Neural crest cell (in vitro differentiated cells): ENCODE data around the gene NUDT3. TPM values are rescaled to one million over a fixed set of nuclear protein-coding genes. Genes with fewer than 3 reads are reported as not detected.
"Not testable (repeated sequence)": the region's sequence is repeated elsewhere in the genome, so short reads cannot be mapped to it uniquely, and the experiment has no call there.

ENCODE experiments used
- DNase-seq: peaks from one replicate; pipeline ENCODE4 v3.0.0; 2021; ENCODE audit warnings: low read depth, mixed read lengths, low spot score
- H3K27ac Mint-ChIP-seq: one replicate; pipeline ENCODE4 v1.8.0; 2021; ENCODE audit warnings: mild to moderate bottlenecking, mixed read lengths; ENCODE audit not compliant: unreplicated experiment
- H3K27me3 Mint-ChIP-seq: 2 replicates; pipeline ENCODE4 v1.8.0; 2021; ENCODE audit warnings: low read depth, mild to moderate bottlenecking, mixed read lengths
- H3K36me3 Mint-ChIP-seq: 2 replicates; pipeline ENCODE4 v1.8.0; 2021; ENCODE audit warnings: low read depth, mild to moderate bottlenecking, mixed read lengths
- H3K4me1 Mint-ChIP-seq: 2 replicates; pipeline ENCODE4 v1.8.0; 2021; ENCODE audit warnings: mixed read lengths
- H3K4me3 Mint-ChIP-seq: one replicate; pipeline ENCODE4 v1.8.0; 2021; ENCODE audit warnings: mild to moderate bottlenecking, mixed read lengths
- H3K9me3 Mint-ChIP-seq: 2 replicates; pipeline ENCODE4 v1.8.0; 2021; ENCODE audit warnings: mixed read lengths
- CTCF ChIP-seq: fragments of 200-600 bp; sonication (generic); conservative IDR thresholded peaks from 2 replicates; pipeline ENCODE4 v1.5.0; 2021; ENCODE audit warnings: antibody characterized with exemption, mild to moderate bottlenecking
- total RNA-seq: library from RNA; stranded (reverse); gene quantifications from 2 replicates; pipeline ENCODE4 v1.2.1, GENCODE V29; 2021

NUDT3 gene
- total RNA-seq, 1 donor from 2014 or later = 47.5 TPM

- H3K9me3 Mint-ChIP-seq = no peaks in the 10 kb centered on the region
- no peak for TF ChIP-seq CTCF
- H3K4me3 Mint-ChIP-seq = no peak overlapping the region
- no peak for DNase-seq
- no peaks in the 10 kb centered on the region for H3K27me3 Mint-ChIP-seq
- peaks cover 4% of the 10 kb centered on the region for H3K4me1 Mint-ChIP-seq
- no peak overlapping the region for H3K27ac Mint-ChIP-seq
- H3K36me3 Mint-ChIP-seq = peaks cover 5% of the 10 kb centered on the region
Observed at GRCh38 chr6:34272013-34272926, 120.2 kb downstream of the NUDT3 start.

GRCh38 chr6:34269658-34270341 lies 122.7 kb downstream of the NUDT3 start:
- H3K36me3 Mint-ChIP-seq, H3K9me3 Mint-ChIP-seq, H3K4me1 Mint-ChIP-seq, DNase-seq, H3K27me3 Mint-ChIP-seq, H3K4me3 Mint-ChIP-seq: not testable (repeated sequence)
- peak overlapping the region; percentile 59 for H3K27ac Mint-ChIP-seq

DNA sequence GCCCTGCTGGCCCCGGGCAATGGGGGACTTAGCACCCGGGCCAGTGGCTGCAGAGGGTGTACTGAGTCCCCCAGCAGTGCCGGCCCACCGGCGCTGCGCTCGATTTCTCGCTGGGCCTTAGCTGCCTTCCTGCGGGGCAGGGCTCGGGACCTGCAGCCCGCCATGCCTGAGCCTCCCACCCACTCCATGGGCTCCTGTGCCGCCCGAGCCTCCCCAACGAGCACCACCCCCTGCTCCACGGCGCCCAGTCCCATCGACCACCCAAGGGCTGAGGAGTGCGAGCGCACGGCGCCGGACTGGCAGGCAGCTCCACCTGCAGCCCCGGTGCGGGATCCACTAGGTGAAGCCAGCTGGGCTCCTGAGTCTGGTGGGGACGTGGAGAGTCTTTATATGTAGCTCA lies 123.3 kb downstream of the NUDT3 start:
- DNase-seq, H3K27me3 Mint-ChIP-seq, H3K9me3 Mint-ChIP-seq, H3K36me3 Mint-ChIP-seq, H3K4me3 Mint-ChIP-seq, H3K4me1 Mint-ChIP-seq, H3K27ac Mint-ChIP-seq: not testable (repeated sequence)

DNA sequence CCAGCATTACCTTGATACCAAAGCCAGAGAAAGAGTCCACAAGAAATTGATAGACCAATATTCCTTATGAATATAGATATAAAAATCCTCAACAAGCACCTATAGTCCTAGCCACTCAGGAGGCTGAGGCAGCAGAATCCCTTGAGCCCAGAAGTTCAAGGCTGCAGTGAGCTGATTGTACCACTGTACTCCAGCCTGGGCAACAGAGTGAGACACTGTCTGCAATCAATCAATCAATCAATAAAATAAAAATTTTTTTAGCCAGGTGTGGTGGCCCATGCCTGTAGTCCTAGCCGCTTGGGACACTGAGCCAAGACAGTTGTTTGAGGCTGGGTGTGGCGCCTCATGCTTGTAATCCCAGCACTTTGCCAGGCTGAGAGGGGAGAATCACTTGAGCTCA lies 124.7 kb downstream of the NUDT3 start:
- H3K27ac Mint-ChIP-seq = no peak overlapping the region
- H3K4me1 Mint-ChIP-seq = peaks cover 4% of the 10 kb centered on the region
- peaks cover 9% of the 10 kb centered on the region for H3K36me3 Mint-ChIP-seq
- peaks cover 12% of the 10 kb centered on the region for H3K9me3 Mint-ChIP-seq
- no peak overlapping the region for H3K4me3 Mint-ChIP-seq
- no peak for TF ChIP-seq CTCF
- no peak for DNase-seq
- H3K27me3 Mint-ChIP-seq = no peaks in the 10 kb centered on the region

- not testable (repeated sequence) for H3K27ac Mint-ChIP-seq, H3K4me1 Mint-ChIP-seq, H3K4me3 Mint-ChIP-seq, DNase-seq, H3K27me3 Mint-ChIP-seq
- Mint-ChIP-seq H3K9me3 (peaks cover 19% of the 10 kb centered on the region), H3K36me3 (peaks cover 20% of the 10 kb centered on the region)
Observed at GRCh38 chr6:34263484-34263883, 129.0 kb downstream of the NUDT3 start.

GRCh38 chr6:34260576-34261267 lies 131.7 kb downstream of the NUDT3 start:
- H3K36me3 Mint-ChIP-seq = peaks cover 20% of the 10 kb centered on the region
- DNase-seq = no peak
- TF ChIP-seq CTCF = no peak
- no peaks in the 10 kb centered on the region for H3K4me1 Mint-ChIP-seq
- H3K9me3 Mint-ChIP-seq = peaks cover 19% of the 10 kb centered on the region
- no peak overlapping the region for H3K27ac Mint-ChIP-seq
- H3K27me3 Mint-ChIP-seq = no peaks in the 10 kb centered on the region
- H3K4me3 Mint-ChIP-seq = no peak overlapping the region
